OCI-LY3 (cell line): ENCODE results near the gene EMB.
"Not testable (repeated sequence)": the region's sequence is repeated elsewhere in the genome, so short reads cannot be mapped to it uniquely, and the experiment has no call there.

Source experiments
- H2AFZ ChIP-seq: fragments of 200-600, 300-600 bp; shearing (Covaris generic); 2 replicates; pipeline ENCODE4 v1.6.0; 2014; ENCODE audit warnings: antibody characterized with exemption, low read depth, low read length
- H3K27ac ChIP-seq: fragments of 200-600, 300-600 bp; sonication (generic); 2 replicates; pipeline ENCODE4 v1.5.1; 2014; ENCODE audit warnings: mild to moderate bottlenecking, low read length, moderate library complexity, mixed read lengths
- H3K27me3 ChIP-seq: fragments of 200-600, 300-600 bp; sonication (generic); 2 replicates; pipeline ENCODE4 v1.6.1; 2014; ENCODE audit warnings: low read depth, low read length, mixed read lengths
- H3K36me3 ChIP-seq: fragments of 200-600, 300-600 bp; sonication (generic); replicated peaks from 2 replicates; pipeline ENCODE3; 2014; ENCODE audit warnings: low read depth, low read length, mixed read lengths
- H3K4me1 ChIP-seq: fragments of 300-600, 200-600 bp; sonication (generic); 2 replicates; pipeline ENCODE4 v1.6.1; 2014; ENCODE audit warnings: low read length, mixed read lengths
- H3K4me2 ChIP-seq: fragments of 200-600, 300-600 bp; sonication (generic); 2 replicates; pipeline ENCODE4 v1.6.1; 2014; ENCODE audit warnings: low read length, mixed read lengths
- H3K4me3 ChIP-seq: fragments of 300-600, 200-600 bp; sonication (generic); 2 replicates; pipeline ENCODE4 v1.5.1; 2014; ENCODE audit warnings: antibody characterized with exemption, mild to moderate bottlenecking, low read length, moderate library complexity
- H3K79me2 ChIP-seq: fragments of 300-600, 200-600 bp; shearing (Covaris generic); 2 replicates; pipeline ENCODE4 v1.6.1; 2014; ENCODE audit warnings: mild to moderate bottlenecking, low read length, mixed read lengths
- H3K9ac ChIP-seq: fragments of 300-600, 200-600 bp; shearing (Covaris generic); 2 replicates; pipeline ENCODE4 v1.6.0; 2014; ENCODE audit warnings: mild to moderate bottlenecking, low read length, moderate library complexity
- H3K9me3 ChIP-seq: fragments of 200-600, 300-600 bp; shearing (Covaris generic); 2 replicates; pipeline ENCODE4 v1.6.1; 2014; ENCODE audit warnings: low read length, mixed read lengths; ENCODE audit not compliant: insufficient read depth
- H4K20me1 ChIP-seq: fragments of 200-600, 300-600 bp; sonication (generic); 2 replicates; pipeline ENCODE4 v1.6.1; 2016; ENCODE audit warnings: low read length, mixed read lengths; ENCODE audit not compliant: insufficient read depth
- CTCF ChIP-seq: fragments of 200-600, 300-600 bp; sonication (generic); IDR thresholded peaks from 2 replicates; pipeline ENCODE4 v1.5.1; 2014; ENCODE audit warnings: antibody characterized with exemption, low read length, low read depth
- EZH2phosphoT487 ChIP-seq: fragments of 200-600 bp; shearing (Covaris generic); IDR thresholded peaks from 2 replicates; pipeline ENCODE4 v1.6.1; 2018; ENCODE audit warnings: antibody characterized with exemption, mixed run types, low read depth

Gene EMB

GRCh38 chr5:50439221-50439620 is 1.9 kb downstream of the EMB start:
- no peak for TF ChIP-seq CTCF
- no peak for TF ChIP-seq EZH2phosphoT487
- no peak overlapping the region for H3K9ac ChIP-seq
- H4K20me1 ChIP-seq, result no peaks in the 10 kb centered on the region
- H3K79me2 ChIP-seq, result peaks cover 20% of the 10 kb centered on the region
- H3K27ac ChIP-seq, result no peak overlapping the region
- no peak overlapping the region for H3K4me2 ChIP-seq
- no peaks in the 10 kb centered on the region for H3K36me3 ChIP-seq
- H3K27me3 ChIP-seq, result no peaks in the 10 kb centered on the region
- H2AFZ ChIP-seq, result no peak overlapping the region
- H3K4me3 ChIP-seq, result no peak overlapping the region
- no peaks in the 10 kb centered on the region for H3K9me3 ChIP-seq
- H3K4me1 ChIP-seq, result peaks cover 33% of the 10 kb centered on the region

- not testable (repeated sequence) for H3K9ac ChIP-seq, H3K27ac ChIP-seq, H4K20me1 ChIP-seq, H2AFZ ChIP-seq, H3K9me3 ChIP-seq, H3K36me3 ChIP-seq, H3K27me3 ChIP-seq, H3K4me2 ChIP-seq, H3K4me3 ChIP-seq
- peaks cover 31% of the 10 kb centered on the region for H3K4me1 ChIP-seq
- peaks cover 22% of the 10 kb centered on the region for H3K79me2 ChIP-seq
Observed at GRCh38 chr5:50438060-50438459, 3.0 kb downstream of the EMB start.

GRCh38 chr5:50435168-50435567 is 5.9 kb downstream of the EMB start:
- no peaks in the 10 kb centered on the region for H3K27me3 ChIP-seq
- peak overlapping the region; percentile 52 for H3K4me2 ChIP-seq
- peaks cover 19% of the 10 kb centered on the region for H3K4me1 ChIP-seq
- H2AFZ ChIP-seq, result no peak overlapping the region
- no peak overlapping the region; the same call in 1 of the 2 replicates for H3K27ac ChIP-seq
- H3K79me2 ChIP-seq, result peaks cover 15% of the 10 kb centered on the region
- no peaks in the 10 kb centered on the region for H4K20me1 ChIP-seq
- no peaks in the 10 kb centered on the region for H3K9me3 ChIP-seq
- H3K9ac ChIP-seq, result no peak overlapping the region
- TF ChIP-seq CTCF (no peak), EZH2phosphoT487 (no peak)
- H3K36me3 ChIP-seq, result no peaks in the 10 kb centered on the region
- 0 out of 2 replicates have a peak overlapping the region, but pooled peaks have one; percentile 18 for H3K4me3 ChIP-seq

- not testable (repeated sequence) for H3K27me3 ChIP-seq, H3K9ac ChIP-seq, H3K36me3 ChIP-seq, H3K9me3 ChIP-seq, H3K4me2 ChIP-seq, H3K4me3 ChIP-seq, H3K27ac ChIP-seq, H3K79me2 ChIP-seq, H4K20me1 ChIP-seq, H2AFZ ChIP-seq
- peaks cover 13% of the 10 kb centered on the region for H3K4me1 ChIP-seq
Observed at GRCh38 chr5:50431133-50431904, 9.8 kb downstream of the EMB start.

GRCh38 chr5:50423100-50423799 is 17.8 kb downstream of the EMB start:
- H3K27me3 ChIP-seq, H3K27ac ChIP-seq, H3K36me3 ChIP-seq, H2AFZ ChIP-seq, H3K9me3 ChIP-seq, H3K79me2 ChIP-seq, H4K20me1 ChIP-seq, H3K9ac ChIP-seq, H3K4me2 ChIP-seq, H3K4me3 ChIP-seq, H3K4me1 ChIP-seq: not testable (repeated sequence)

GRCh38 chr5:50421184-50421950 is 19.7 kb downstream of the EMB start:
- H4K20me1 ChIP-seq, H3K27ac ChIP-seq, H3K9ac ChIP-seq, H3K79me2 ChIP-seq, H3K36me3 ChIP-seq, H2AFZ ChIP-seq, H3K27me3 ChIP-seq, H3K4me2 ChIP-seq, H3K9me3 ChIP-seq, H3K4me3 ChIP-seq, H3K4me1 ChIP-seq: not testable (repeated sequence)
